GM23248 (cell line): ENCODE data around the gene PRICKLE2. TPM values are rescaled to one million over a fixed set of nuclear protein-coding genes. Genes with fewer than 3 reads are reported as not detected.

Source experiments
- DNase-seq: peaks from one replicate; pipeline ENCODE4 v3.0.0-alpha.2; 2015
- H2AFZ ChIP-seq: fragments of 200-600 bp; sonication (generic); 2 replicates; pipeline ENCODE4 v1.6.1; 2016; ENCODE audit warnings: antibody characterized with exemption
- H3F3A ChIP-seq: fragments of 200-600 bp; sonication (generic); 2 replicates; pipeline ENCODE4 v1.6.1; 2016; ENCODE audit warnings: mild to moderate bottlenecking, antibody characterized with exemption, mixed run types; ENCODE audit not compliant: insufficient read depth
- H3K27ac ChIP-seq: fragments of 200-600 bp; sonication (generic); 2 replicates; pipeline ENCODE4 v1.5.1; 2016; ENCODE audit warnings: mild to moderate bottlenecking
- H3K27me3 ChIP-seq: fragments of 200-600 bp; sonication (generic); replicated peaks from 2 replicates; pipeline ENCODE4 v1.6.1; 2016; ENCODE audit warnings: mild to moderate bottlenecking; ENCODE audit not compliant: insufficient read depth
- H3K36me3 ChIP-seq: fragments of 200-600 bp; sonication (generic); 2 replicates; pipeline ENCODE4 v1.6.1; 2016; ENCODE audit warnings: low read depth, mild to moderate bottlenecking
- H3K4me1 ChIP-seq: fragments of 200-600 bp; sonication (generic); 2 replicates; pipeline ENCODE4 v1.6.1; 2016; ENCODE audit warnings: mild to moderate bottlenecking; ENCODE audit not compliant: insufficient read depth
- H3K4me2 ChIP-seq: fragments of 200-600 bp; sonication (generic); one replicate; pipeline ENCODE4 v1.6.1; 2016; ENCODE audit warnings: mild to moderate bottlenecking; ENCODE audit not compliant: unreplicated experiment
- H3K4me3 ChIP-seq: fragments of 200-600 bp; sonication (generic); 2 replicates; pipeline ENCODE4 v1.5.1; 2016; ENCODE audit warnings: mild to moderate bottlenecking
- H3K79me2 ChIP-seq: fragments of 200-600 bp; sonication (generic); 2 replicates; pipeline ENCODE4 v1.6.1; 2016; ENCODE audit warnings: mild to moderate bottlenecking; ENCODE audit not compliant: insufficient read depth
- H3K9ac ChIP-seq: fragments of 200-600 bp; sonication (generic); 2 replicates; pipeline ENCODE4 v1.6.1; 2016; ENCODE audit warnings: mild to moderate bottlenecking
- H3K9me2 ChIP-seq: fragments of 200-600 bp; sonication (generic); 2 replicates; pipeline ENCODE4 v1.6.1; 2016; ENCODE audit warnings: mixed run types, mild to moderate bottlenecking, moderate library complexity; ENCODE audit not compliant: insufficient read depth
- H3K9me3 ChIP-seq: fragments of 200-600 bp; sonication (generic); one replicate; pipeline ENCODE4 v1.6.1; 2017; ENCODE audit warnings: low read depth
- H4K20me1 ChIP-seq: fragments of 200-600 bp; sonication (generic); 2 replicates; pipeline ENCODE4 v1.6.0; 2016; ENCODE audit not compliant: insufficient read depth
- EZH2 ChIP-seq: fragments of 200-600 bp; sonication (generic); IDR thresholded peaks from 2 replicates; pipeline ENCODE4 v1.6.1; 2018; ENCODE audit warnings: antibody characterized with exemption, mild to moderate bottlenecking; ENCODE audit not compliant: insufficient read depth, poor library complexity, severe bottlenecking
- EZH2phosphoT487 ChIP-seq: fragments of 200-600 bp; sonication (generic); IDR thresholded peaks from 2 replicates; pipeline ENCODE4 v1.6.1; 2018; ENCODE audit warnings: antibody characterized with exemption, moderate library complexity, mild to moderate bottlenecking, low read depth; ENCODE audit not compliant: insufficient read depth
- WGBS, 2 experiments: methylation state at CpG; one replicate each; pipeline ENCODE4 v1.1.6; 2015 to 2017; ENCODE audit warnings: low lambda C conversion rate in 2 of 2, low coverage in 1 of 2; ENCODE audit errors: missing lambda C conversion rate in 2 of 2; 5-methylcytosine and 5-hydroxymethylcytosine counted together
- in situ Hi-C: fragments of 300-500 bp; cut with MboI; formaldehyde crosslinking; loops from 2 replicates; pipeline ENCODE4 v1.15.0; 2020
- polyA plus RNA-seq: library from polyadenylated mRNA; unstranded; fragments of >200 nt; fragmentation: Nextera tagmentation; extraction: Ambion mirVana; gene quantifications from 2 replicates; pipeline ENCODE4 v1.2.1, GENCODE V29; 2016
- total RNA-seq: library from RNA; depleted of rRNA; stranded (reverse); fragments of >200 nt; shearing (Covaris generic); gene quantifications from 2 replicates; pipeline ENCODE4 v1.2.3, GENCODE V29; 2014

PRICKLE2 gene
- total and polyA plus RNA-seq, 2 experiments from 2014 or later, result 7.3 to 19.6 TPM

- Histone ChIP-seq H2AFZ (no peak overlapping the region), H3K27me3 (no peaks in the 10 kb centered on the region), H3K36me3 (no peaks in the 10 kb centered on the region), H4K20me1 (no peaks in the 10 kb centered on the region), H3K9ac (no peak overlapping the region), H3K79me2 (peaks cover 95% of the 10 kb centered on the region), H3K4me3 (no peak overlapping the region), H3K4me1 (peaks cover 47% of the 10 kb centered on the region), H3K27ac (no peak overlapping the region), H3K9me3 (no peaks in the 10 kb centered on the region), H3F3A (peaks cover 33% of the 10 kb centered on the region), H3K4me2 (no peak overlapping the region), H3K9me2 (no peaks in the 10 kb centered on the region)
- no peak for DNase-seq
- in situ Hi-C loops, result no loop called here
- TF ChIP-seq EZH2 (no peak), EZH2phosphoT487 (no peak)
- 89 to 94% methylated on average over 3 of the region's 3 CpGs for WGBS, 2 experiments
Observed at GRCh38 chr3:64226730-64227129, 1.5 kb upstream of the PRICKLE2 start.

- Histone ChIP-seq H3K27ac (peak overlapping the region; percentile 95), H3K79me2 (peaks cover 95% of the 10 kb centered on the region), H3F3A (peaks cover 33% of the 10 kb centered on the region), H3K4me1 (peaks cover 56% of the 10 kb centered on the region), H3K4me2 (peak overlapping the region; percentile 98), H3K9me2 (no peaks in the 10 kb centered on the region), H3K36me3 (no peaks in the 10 kb centered on the region), H3K27me3 (no peaks in the 10 kb centered on the region), H3K9me3 (no peaks in the 10 kb centered on the region), H4K20me1 (no peaks in the 10 kb centered on the region), H2AFZ (peak overlapping the region; percentile 71), H3K4me3 (peak overlapping the region; percentile 75), H3K9ac (peak overlapping the region; percentile 93)
- no peak for TF ChIP-seq EZH2phosphoT487
- TF ChIP-seq EZH2, result no peak
- WGBS, 2 experiments, result 32% methylated on average over 7 of the region's 7 CpGs
- in situ Hi-C loops, result no loop called here
- DNase-seq, result peak; percentile 52
Observed at GRCh38 chr3:64225695-64226499, 631 bp upstream of the PRICKLE2 start.

- peak; percentile 71 for DNase-seq
- no peaks in the 10 kb centered on the region for H4K20me1 ChIP-seq
- in situ Hi-C loops, result no loop called here
Observed at GRCh38 chr3:64223791-64224745, 1.2 kb downstream of the PRICKLE2 start.

GRCh38 chr3:64222501-64223111, 2.7 kb downstream of the PRICKLE2 start:
- Histone ChIP-seq H3K27ac (peak overlapping the region; percentile 95; the same call in 1 of the 2 replicates), H3K4me3 (peak overlapping the region; percentile 75)

More at GRCh38 chr3:64223791-64224745, 1.2 kb downstream of the PRICKLE2 start:
- Histone ChIP-seq H3K9me2 (no peaks in the 10 kb centered on the region), H3K79me2 (peaks cover 95% of the 10 kb centered on the region), H3K4me2 (peak overlapping the region; percentile 98), H3K9me3 (no peaks in the 10 kb centered on the region), H3K4me3 (peak overlapping the region; percentile 75), H3K4me1 (peaks cover 61% of the 10 kb centered on the region), H3K36me3 (no peaks in the 10 kb centered on the region), H3F3A (peaks cover 35% of the 10 kb centered on the region), H3K27me3 (no peaks in the 10 kb centered on the region), H3K9ac (peak overlapping the region; percentile 93), H2AFZ (peak overlapping the region; percentile 71), H3K27ac (peak overlapping the region; percentile 95)
- TF ChIP-seq EZH2phosphoT487, result no peak
- no peak for TF ChIP-seq EZH2
- 23 to 29% methylated on average over 9 of the region's 9 CpGs for WGBS, 2 experiments

More at GRCh38 chr3:64222501-64223111, 2.7 kb downstream of the PRICKLE2 start:
- H3K27me3 ChIP-seq, result no peaks in the 10 kb centered on the region
- H2AFZ ChIP-seq, result no peak overlapping the region
- TF ChIP-seq EZH2 (no peak), EZH2phosphoT487 (no peak)
- H3K9me3 ChIP-seq, result no peaks in the 10 kb centered on the region
- peak overlapping the region; percentile 93 for H3K9ac ChIP-seq
- no peaks in the 10 kb centered on the region for H4K20me1 ChIP-seq
- H3F3A ChIP-seq, result peaks cover 38% of the 10 kb centered on the region
- H3K36me3 ChIP-seq, result no peaks in the 10 kb centered on the region
- peak overlapping the region; percentile 98 for H3K4me2 ChIP-seq
- 83 to 86% methylated on average over 3 of the region's 3 CpGs for WGBS, 2 experiments
- H3K79me2 ChIP-seq, result peaks cover 95% of the 10 kb centered on the region
- H3K4me1 ChIP-seq, result peaks cover 61% of the 10 kb centered on the region
- H3K9me2 ChIP-seq, result no peaks in the 10 kb centered on the region
- DNase-seq, result no peak
- in situ Hi-C loops, result no loop called here
